H9 (cell line): Measurements from ENCODE around the gene SAT2. TPM values are rescaled to one million over a fixed set of nuclear protein-coding genes. Genes with fewer than 3 reads are reported as not detected.

ENCODE experiments used
- DNase-seq: peaks from one replicate; pipeline ENCODE4 v3.0.0-alpha.2; 2017
- H2AFZ ChIP-seq: one replicate; pipeline ENCODE4 v1.6.1; 2013; ENCODE audit warnings: mild to moderate bottlenecking, low read length, control low read depth, moderate library complexity
- H2AK5ac ChIP-seq: 2 replicates; pipeline ENCODE4 v1.6.1; 2013; ENCODE audit warnings: low read length, control low read depth, mixed read lengths; ENCODE audit not compliant: insufficient read length
- H2BK120ac ChIP-seq: one replicate; pipeline ENCODE4 v1.6.1; 2013; ENCODE audit warnings: low read depth, mild to moderate bottlenecking, low read length, control low read depth, inconsistent platforms; ENCODE audit not compliant: poor library complexity, severe bottlenecking
- H2BK12ac ChIP-seq: 2 replicates; pipeline ENCODE4 v1.6.1; 2013; ENCODE audit warnings: low read length, control low read depth, mixed read lengths, low read depth; ENCODE audit not compliant: insufficient read length
- H2BK15ac ChIP-seq: 2 replicates; pipeline ENCODE4 v1.6.1; 2013; ENCODE audit warnings: low read depth, low read length, control low read depth
- H2BK20ac ChIP-seq: one replicate; pipeline ENCODE4 v1.6.1; 2013; ENCODE audit warnings: low read depth, mild to moderate bottlenecking, low read length, control low read depth, inconsistent platforms; ENCODE audit not compliant: poor library complexity, severe bottlenecking
- H2BK5ac ChIP-seq: 2 replicates; pipeline ENCODE4 v1.6.1; 2013; ENCODE audit warnings: low read length, control low read depth, mixed read lengths; ENCODE audit not compliant: insufficient read length
- H3K14ac ChIP-seq: 2 replicates; pipeline ENCODE4 v1.6.1; 2013; ENCODE audit warnings: low read length, control low read depth; ENCODE audit not compliant: insufficient read depth
- H3K18ac ChIP-seq: 2 replicates; pipeline ENCODE4 v1.6.1; 2013; ENCODE audit warnings: low read depth, mild to moderate bottlenecking, mixed read lengths, low read length, control low read depth; ENCODE audit not compliant: insufficient read length
- H3K23ac ChIP-seq: 2 replicates; pipeline ENCODE4 v1.6.1; 2013; ENCODE audit warnings: low read length, control low read depth, mixed read lengths, low read depth; ENCODE audit not compliant: insufficient read length
- H3K23me2 ChIP-seq: 2 replicates; pipeline ENCODE4 v1.6.1; 2013; ENCODE audit warnings: low read depth, mild to moderate bottlenecking, mixed read lengths, low read length, control low read depth; ENCODE audit not compliant: insufficient read length, poor library complexity, severe bottlenecking
- H3K27ac ChIP-seq: 2 replicates; pipeline ENCODE4 v1.5.1; 2013; ENCODE audit warnings: low read length, control low read depth, mixed read lengths, low read depth; ENCODE audit not compliant: insufficient read length
- H3K27me3 ChIP-seq: 2 replicates; pipeline ENCODE4 v1.6.1; 2013; ENCODE audit warnings: low read length, control low read depth, inconsistent platforms; ENCODE audit not compliant: insufficient read depth
- H3K4ac ChIP-seq: 2 replicates; pipeline ENCODE4 v1.6.1; 2013; ENCODE audit warnings: low read depth, mild to moderate bottlenecking, control low read depth, inconsistent platforms, low read length, moderate library complexity
- H3K4me1 ChIP-seq: 2 replicates; pipeline ENCODE4 v1.6.1; 2013; ENCODE audit warnings: low read length, control low read depth, inconsistent platforms; ENCODE audit not compliant: insufficient read depth
- H3K4me2 ChIP-seq: 2 replicates; pipeline ENCODE4 v1.6.1; 2013; ENCODE audit warnings: low read length, control low read depth, mixed read lengths; ENCODE audit not compliant: insufficient read length, insufficient read depth
- H3K56ac ChIP-seq: 2 replicates; pipeline ENCODE4 v1.6.1; 2013; ENCODE audit warnings: low read depth, mild to moderate bottlenecking, mixed read lengths, low read length, control low read depth; ENCODE audit not compliant: insufficient read length
- H3K79me1 ChIP-seq: 2 replicates; pipeline ENCODE4 v1.6.1; 2013; ENCODE audit warnings: low read depth, mild to moderate bottlenecking, moderate library complexity, low read length, control low read depth, inconsistent platforms; ENCODE audit not compliant: insufficient read depth, poor library complexity, severe bottlenecking
- H3K79me2 ChIP-seq: 2 replicates; pipeline ENCODE4 v1.6.1; 2013; ENCODE audit warnings: low read length, control low read depth, inconsistent platforms; ENCODE audit not compliant: insufficient read depth
- H3K9ac ChIP-seq: 2 replicates; pipeline ENCODE4 v1.6.1; 2013; ENCODE audit warnings: low read length, control low read depth, mixed read lengths; ENCODE audit not compliant: insufficient read length; ENCODE audit errors: extremely low read depth
- H3K9me3 ChIP-seq: one replicate; pipeline ENCODE4 v1.6.1; 2013; ENCODE audit warnings: low read depth, low read length, inconsistent platforms; ENCODE audit not compliant: control insufficient read depth
- H3T11ph ChIP-seq: one replicate; pipeline ENCODE4 v1.6.1; 2013; ENCODE audit warnings: mild to moderate bottlenecking, low read length, control low read depth, inconsistent platforms
- H4K20me1 ChIP-seq: one replicate; pipeline ENCODE4 v1.6.1; 2013; ENCODE audit not compliant: control insufficient read depth, insufficient read length, insufficient read depth
- H4K5ac ChIP-seq: 2 replicates; pipeline ENCODE4 v1.6.1; 2013; ENCODE audit warnings: low read depth, mild to moderate bottlenecking, mixed read lengths, low read length, control low read depth; ENCODE audit not compliant: insufficient read length
- H4K8ac ChIP-seq: replicated peaks from 2 replicates; pipeline ENCODE4 v1.6.1; 2013; ENCODE audit warnings: low read length, control low read depth, mixed read lengths, low read depth; ENCODE audit not compliant: insufficient read length
- H4K91ac ChIP-seq: 2 replicates; pipeline ENCODE4 v1.6.1; 2013; ENCODE audit warnings: low read depth, mild to moderate bottlenecking, moderate library complexity, mixed read lengths, low read length, control low read depth; ENCODE audit not compliant: insufficient read length
- H3K27ac Mint-ChIP-seq, 3 experiments: 2 replicates in 2 of 3; 3 replicates in 1 of 3; pipeline ENCODE4 v1.8.0; 2020 to 2021; ENCODE audit warnings: mixed read lengths in 3 of 3, mild to moderate bottlenecking in 1 of 3, moderate library complexity in 1 of 3
- H3K27me3 Mint-ChIP-seq: 2 replicates; pipeline ENCODE4 v1.8.0; 2021; ENCODE audit warnings: low read depth, mild to moderate bottlenecking, moderate library complexity, mixed read lengths
- H3K36me3 Mint-ChIP-seq, 3 experiments: 2 replicates in 2 of 3; 3 replicates in 1 of 3; pipeline ENCODE4 v1.8.0; 2020 to 2021; ENCODE audit warnings: low read depth in 3 of 3, mixed read lengths in 3 of 3; ENCODE audit not compliant: insufficient read depth in 1 of 3
- H3K4me1 Mint-ChIP-seq, 2 experiments: 2 replicates each; pipeline ENCODE4 v1.8.0; 2020; ENCODE audit warnings: mixed read lengths in 2 of 2
- H3K4me3 Mint-ChIP-seq, 2 experiments: 2 replicates in 1 of 2; 3 replicates in 1 of 2; pipeline ENCODE4 v1.8.0; 2020 to 2021; ENCODE audit warnings: mild to moderate bottlenecking in 2 of 2, mixed read lengths in 2 of 2, moderate library complexity in 1 of 2
- H3K9me3 Mint-ChIP-seq, 2 experiments: 2 replicates in 1 of 2; 3 replicates in 1 of 2; pipeline ENCODE4 v1.8.0; 2020; ENCODE audit warnings: mild to moderate bottlenecking in 2 of 2, mixed read lengths in 2 of 2, moderate library complexity in 1 of 2
- WGBS: extraction: QIAGEN DNeasy Blood & Tissue Kit; methylation state at CpG from one replicate; pipeline ENCODE4 v1.1.7; 2013; ENCODE audit warnings: missing lambda C conversion rate, low lambda C conversion rate, mixed read lengths; ENCODE audit not compliant: insufficient read length; ENCODE audit errors: extremely low coverage; 5-methylcytosine and 5-hydroxymethylcytosine counted together
- total RNA-seq: library from RNA; stranded (reverse); gene quantifications from 2 replicates; pipeline ENCODE4 v1.2.1, GENCODE V29; 2021
- TF ChIP-seq, protein P1 (sequence below): fragments of 200-600 bp; sonication (generic); conservative IDR thresholded peaks from 3 replicates; pipeline ENCODE4 v1.8.0; 2021; ENCODE audit warnings: antibody characterized with exemption, mild to moderate bottlenecking

SAT2 gene
- total RNA-seq, 1 experiment from 2014 or later = 72.1 TPM

- Histone ChIP-seq H2BK15ac (no peak overlapping the region), H3K9me3 (no peaks in the 10 kb centered on the region), H2BK12ac (no peak overlapping the region), H3K23ac (no peak overlapping the region), H3K4ac (no peak overlapping the region), H2AK5ac (no peak overlapping the region), H3K4me2 (no peak overlapping the region), H4K91ac (no peak overlapping the region), H3K79me2 (no peaks in the 10 kb centered on the region), H3K4me1 (no peaks in the 10 kb centered on the region; the same call in 1 of the 2 replicates), H3K9ac (no peak overlapping the region), H3K18ac (peak overlapping the region; percentile 51), H3K27me3 (no peaks in the 10 kb centered on the region), H3K27ac (no peak overlapping the region), H4K20me1 (no peaks in the 10 kb centered on the region), H2AFZ (no peak overlapping the region), H2BK5ac (no peak overlapping the region), H4K5ac (no peak overlapping the region), H4K8ac (no peak overlapping the region), H3T11ph (no peak overlapping the region), H3K23me2 (peaks cover 10% of the 10 kb centered on the region), H2BK20ac (no peak overlapping the region), H2BK120ac (peak overlapping the region; percentile 8), H3K14ac (peak overlapping the region; percentile 48), H3K56ac (no peak overlapping the region), H3K79me1 (no peaks in the 10 kb centered on the region)
- TF ChIP-seq, protein P1, sequence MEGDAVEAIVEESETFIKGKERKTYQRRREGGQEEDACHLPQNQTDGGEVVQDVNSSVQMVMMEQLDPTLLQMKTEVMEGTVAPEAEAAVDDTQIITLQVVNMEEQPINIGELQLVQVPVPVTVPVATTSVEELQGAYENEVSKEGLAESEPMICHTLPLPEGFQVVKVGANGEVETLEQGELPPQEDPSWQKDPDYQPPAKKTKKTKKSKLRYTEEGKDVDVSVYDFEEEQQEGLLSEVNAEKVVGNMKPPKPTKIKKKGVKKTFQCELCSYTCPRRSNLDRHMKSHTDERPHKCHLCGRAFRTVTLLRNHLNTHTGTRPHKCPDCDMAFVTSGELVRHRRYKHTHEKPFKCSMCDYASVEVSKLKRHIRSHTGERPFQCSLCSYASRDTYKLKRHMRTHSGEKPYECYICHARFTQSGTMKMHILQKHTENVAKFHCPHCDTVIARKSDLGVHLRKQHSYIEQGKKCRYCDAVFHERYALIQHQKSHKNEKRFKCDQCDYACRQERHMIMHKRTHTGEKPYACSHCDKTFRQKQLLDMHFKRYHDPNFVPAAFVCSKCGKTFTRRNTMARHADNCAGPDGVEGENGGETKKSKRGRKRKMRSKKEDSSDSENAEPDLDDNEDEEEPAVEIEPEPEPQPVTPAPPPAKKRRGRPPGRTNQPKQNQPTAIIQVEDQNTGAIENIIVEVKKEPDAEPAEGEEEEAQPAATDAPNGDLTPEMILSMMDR = no peak
- Mint-ChIP-seq H3K36me3 (peaks cover 32 to 68% (median 61%) of the 10 kb centered on the region in 3 experiments), H3K4me1 (peaks cover 21 to 49% of the 10 kb centered on the region in 2 experiments), H3K27me3 (no peaks in the 10 kb centered on the region), H3K4me3 (peak overlapping the region; percentile 5 to 6; a peak in 4 of 5 replicates), H3K27ac (peak overlapping the region; percentile 74 to 98 (median 85); a peak in 6 of 7 replicates), H3K9me3 (no peaks in the 10 kb centered on the region)
- no CpG with 5 or more reads among the region's 4 CpGs for WGBS
- DNase-seq = peak; percentile 86
Observed at GRCh38 chr17:7590743-7591142, 36.9 kb downstream of the SAT2 start.
